Endothelial cell of umbilical vein (primary cell): ENCODE data around the gene GLYATL3. TPM values are rescaled to one million over a fixed set of nuclear protein-coding genes. Genes with fewer than 3 reads are reported as not detected.

Source experiments
- BruUV-seq: library from RNA; stranded (reverse); fragments of 400-500 nt; replicated peaks from 2 replicates; lab custom pipeline; 2021; lab: Mats Ljungman, UMichigan
- CTCF ChIA-PET: fragments of 300-600, 350-600 bp; sonication (Branson Sonifier 250); formaldehyde crosslinking; loops from one replicate; lab custom pipeline; 2021; ENCODE audit warnings: antibody characterized with exemption, inconsistent platforms; lab: Charles Lee
- POLR2A ChIA-PET: fragments of 300-600, 350-600 bp; sonication (Branson Sonifier 250); formaldehyde crosslinking; loops from one replicate; lab custom pipeline; 2021; ENCODE audit warnings: antibody characterized with exemption, inconsistent platforms; lab: Charles Lee
- DNase-seq: peaks from one replicate; pipeline ENCODE4 v3.0.0-alpha.2; 2011; ENCODE audit warnings: low read depth, low spot score
- FAIRE-seq: peaks from 2 replicates; lab custom pipeline; 2011; peaks lifted over from hg19 to GRCh38; lab: Jason Lieb, UNC
- H2AFZ ChIP-seq: 2 replicates; pipeline ENCODE4 v1.6.0; 2012; ENCODE audit warnings: low read depth, low read length, control low read depth, inconsistent platforms
- H3K27ac ChIP-seq: 2 replicates; pipeline ENCODE4 v1.5.1; 2011; ENCODE audit warnings: low read depth, mild to moderate bottlenecking, control low read depth, low read length, moderate library complexity; ENCODE audit not compliant: insufficient read depth
- H3K27me3 ChIP-seq, 2 experiments: 2 replicates each; pipeline versions ENCODE4 v1.6.0 to v1.6.1; 2011; ENCODE audit warnings: low read length in 2 of 2, mixed read lengths in 1 of 2; ENCODE audit not compliant: control insufficient read depth in 2 of 2, insufficient read depth in 2 of 2
- H3K36me3 ChIP-seq, 2 experiments: 2 replicates in 1 of 2; 3 replicates in 1 of 2; pipeline ENCODE4 v1.5.1; 2011; ENCODE audit warnings: low read length in 2 of 2, mild to moderate bottlenecking in 1 of 2, moderate library complexity in 1 of 2; ENCODE audit not compliant: control insufficient read depth in 2 of 2, insufficient read depth in 2 of 2; ENCODE audit errors: extremely low read depth in 1 of 2
- H3K4me1 ChIP-seq: 3 replicates; pipeline ENCODE4 v1.5.1; 2011; ENCODE audit warnings: mild to moderate bottlenecking, low read length; ENCODE audit not compliant: control insufficient read depth, insufficient read depth; ENCODE audit errors: extremely low read depth
- H3K4me2 ChIP-seq: 2 replicates; pipeline ENCODE4 v1.6.1; 2011; ENCODE audit warnings: low read length, control low read depth, mixed read lengths; ENCODE audit not compliant: insufficient read depth
- H3K4me3 ChIP-seq, 3 experiments: fragments of 200-600 bp in 1 of 3; sonication (generic), shearing (Covaris generic) in 1 of 3; replicated peaks in 1 of 3; 2 replicates each; pipeline ENCODE4 v1.5.1; 2011 to 2016; ENCODE audit warnings: control low read depth in 3 of 3, low read length in 3 of 3, mild to moderate bottlenecking in 2 of 3, inconsistent platforms in 1 of 3, low read depth in 1 of 3, moderate library complexity in 1 of 3; ENCODE audit not compliant: insufficient read depth in 1 of 3
- H3K79me2 ChIP-seq: 2 replicates; pipeline ENCODE4 v1.6.0; 2012; ENCODE audit warnings: low read length, inconsistent platforms; ENCODE audit not compliant: control insufficient read depth, insufficient read depth
- H3K9ac ChIP-seq: replicated peaks from 2 replicates; pipeline ENCODE3; 2011; ENCODE audit warnings: low read length, control low read depth; ENCODE audit not compliant: insufficient read depth; ENCODE audit errors: extremely low read depth
- H3K9me1 ChIP-seq: replicated peaks from 3 replicates; pipeline ENCODE4 v1.6.0; 2011; ENCODE audit warnings: mild to moderate bottlenecking, low read length; ENCODE audit not compliant: control insufficient read depth, insufficient read depth; ENCODE audit errors: extremely low read depth
- H3K9me3 ChIP-seq: replicated peaks from 2 replicates; pipeline ENCODE4 v1.5.1; 2012; ENCODE audit warnings: low read length, inconsistent platforms; ENCODE audit not compliant: control insufficient read depth, insufficient read depth
- H4K20me1 ChIP-seq: replicated peaks from 2 replicates; pipeline ENCODE3; 2011; ENCODE audit warnings: mild to moderate bottlenecking, low read length; ENCODE audit not compliant: control insufficient read depth, insufficient read depth; ENCODE audit errors: extremely low read depth
- EZH2 ChIP-seq: IDR thresholded peaks from 2 replicates; pipeline ENCODE4 v1.6.1; 2012; ENCODE audit warnings: borderline replicate concordance, low read depth, mild to moderate bottlenecking, moderate library complexity, low read length, inconsistent platforms; ENCODE audit not compliant: severe bottlenecking
- FOS ChIP-seq: IDR thresholded peaks from 2 replicates; pipeline ENCODE4 v1.6.1; 2011; ENCODE audit warnings: mild to moderate bottlenecking, low read length, moderate library complexity, borderline replicate concordance; ENCODE audit not compliant: insufficient read depth
- GATA2 ChIP-seq: IDR thresholded peaks from 2 replicates; pipeline ENCODE4 v1.7.0; 2011; ENCODE audit warnings: low read depth, mild to moderate bottlenecking, moderate library complexity, mixed read lengths, low read length; ENCODE audit not compliant: insufficient read length, insufficient read depth
- JUN ChIP-seq: IDR thresholded peaks from 2 replicates; pipeline ENCODE4 v1.6.1; 2011; ENCODE audit warnings: borderline replicate concordance, low read depth; ENCODE audit not compliant: insufficient read length, insufficient read depth
- MAX ChIP-seq: IDR thresholded peaks from 2 replicates; pipeline ENCODE4 v1.6.1; 2011; ENCODE audit not compliant: insufficient read depth, insufficient read length
- MYC ChIP-seq: IDR thresholded peaks from one replicate; pipeline ENCODE4 v1.6.1; 2011; ENCODE audit warnings: mild to moderate bottlenecking, low read depth, low read length
- POLR2A ChIP-seq: IDR thresholded peaks from 2 replicates; pipeline ENCODE4 v1.6.1; 2012; ENCODE audit warnings: low read depth, mild to moderate bottlenecking, control low read depth, low read length
- POLR2AphosphoS5 ChIP-seq: IDR thresholded peaks from 2 replicates; pipeline ENCODE4 v1.6.1; 2012; ENCODE audit warnings: low read depth, mild to moderate bottlenecking, control low read depth, low read length, moderate library complexity; ENCODE audit not compliant: insufficient read depth
- dilution Hi-C: fragments of 300-500 bp; cut with MboI; formaldehyde crosslinking; loops from one replicate; pipeline ENCODE4 v1.15.0; 2019; ENCODE audit warnings: low sequenced_read_pairs; ENCODE audit not compliant: extremely low pct_ligation_motif_present
- intact Hi-C: fragments of 100-400 bp; cut with micrococcal nuclease; formaldehyde crosslinking; loops from one replicate; pipeline ENCODE4 v1.10.0; 2022
- polyA plus RNA-seq, 4 experiments: library from polyadenylated mRNA; depleted of rRNA in 3 of 4; stranded (reverse) in 3 of 4; unstranded in 1 of 4; fragments of >200 nt; gene quantifications; 2 replicates each; pipeline versions ENCODE4 v1.2.1 to v1.2.3, GENCODE V29; 2011 to 2012; ENCODE audit warnings: missing spikeins in 1 of 4
- total RNA-seq: library from RNA; stranded (reverse); gene quantifications from 2 replicates; pipeline ENCODE4 v1.2.3, GENCODE V29; 2021
- TF ChIP-seq, protein P1 (sequence below), 2 donors: IDR thresholded peaks; 1 replicate in 1 of 2; 2 replicates in 1 of 2; pipeline ENCODE4 v1.5.1; 2011; ENCODE audit warnings: low read length in 2 of 2, mild to moderate bottlenecking in 2 of 2, moderate library complexity in 2 of 2, control low read depth in 1 of 2, inconsistent platforms in 1 of 2, low read depth in 1 of 2; ENCODE audit not compliant: insufficient read depth in 1 of 2; ENCODE audit errors: extremely low read depth in 1 of 2

Gene GLYATL3
- total and polyA plus RNA-seq, 2 donors (not counting 3 experiments of a cell fraction or from before 2014, with no cell fraction given), result not detected

DNA sequence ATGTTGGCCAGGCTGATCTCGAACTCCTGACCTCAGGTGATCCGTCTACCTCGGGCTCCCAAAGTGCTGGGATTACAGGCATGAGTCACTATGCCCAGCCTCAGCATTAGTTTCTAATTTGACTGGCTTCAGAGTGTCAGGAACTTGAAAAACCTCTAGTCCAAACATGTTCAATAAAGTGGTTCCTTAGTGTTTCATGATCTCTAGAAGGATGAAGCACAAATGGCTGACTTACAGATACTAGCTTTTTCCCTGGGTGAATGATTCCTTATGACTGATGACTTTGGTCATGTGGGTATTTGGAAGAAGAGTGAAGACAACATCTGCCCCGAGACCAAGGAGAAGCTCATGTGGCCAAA, 16.4 kb downstream of the GLYATL3 start:
- DNase-seq (no peak), FAIRE-seq (no peak)
- H3K4me3 ChIP-seq, result no peak overlapping the region
- no TSS peak for BruUV-seq
- no peak overlapping the region for H2AFZ ChIP-seq
- H3K36me3 ChIP-seq, result no peaks in the 10 kb centered on the region
- intact Hi-C loops, result no loop called here
- dilution Hi-C loops, result no loop called here
- no peak overlapping the region for H3K9ac ChIP-seq
- H3K79me2 ChIP-seq, result no peaks in the 10 kb centered on the region
- POLR2A ChIA-PET, result no interaction called here
- CTCF ChIA-PET, result interaction anchor here (1.1 to 3.6 kb wide), 2 partner anchors 16 kb away, joined by 4 to 22 read pairs; no protein-coding TSS in a partner anchor
- H3K9me1 ChIP-seq, result no peaks in the 10 kb centered on the region
- H3K9me3 ChIP-seq, result no peaks in the 10 kb centered on the region
- H4K20me1 ChIP-seq, result no peaks in the 10 kb centered on the region
- no peak for TF ChIP-seq POLR2AphosphoS5
- no peak for TF ChIP-seq MYC
- TF ChIP-seq FOS, result no peak
- TF ChIP-seq, protein P1, sequence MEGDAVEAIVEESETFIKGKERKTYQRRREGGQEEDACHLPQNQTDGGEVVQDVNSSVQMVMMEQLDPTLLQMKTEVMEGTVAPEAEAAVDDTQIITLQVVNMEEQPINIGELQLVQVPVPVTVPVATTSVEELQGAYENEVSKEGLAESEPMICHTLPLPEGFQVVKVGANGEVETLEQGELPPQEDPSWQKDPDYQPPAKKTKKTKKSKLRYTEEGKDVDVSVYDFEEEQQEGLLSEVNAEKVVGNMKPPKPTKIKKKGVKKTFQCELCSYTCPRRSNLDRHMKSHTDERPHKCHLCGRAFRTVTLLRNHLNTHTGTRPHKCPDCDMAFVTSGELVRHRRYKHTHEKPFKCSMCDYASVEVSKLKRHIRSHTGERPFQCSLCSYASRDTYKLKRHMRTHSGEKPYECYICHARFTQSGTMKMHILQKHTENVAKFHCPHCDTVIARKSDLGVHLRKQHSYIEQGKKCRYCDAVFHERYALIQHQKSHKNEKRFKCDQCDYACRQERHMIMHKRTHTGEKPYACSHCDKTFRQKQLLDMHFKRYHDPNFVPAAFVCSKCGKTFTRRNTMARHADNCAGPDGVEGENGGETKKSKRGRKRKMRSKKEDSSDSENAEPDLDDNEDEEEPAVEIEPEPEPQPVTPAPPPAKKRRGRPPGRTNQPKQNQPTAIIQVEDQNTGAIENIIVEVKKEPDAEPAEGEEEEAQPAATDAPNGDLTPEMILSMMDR (IDR thresholded peaks at IDR 0.05; ENCODE audit: extremely low read depth in 1 of 2, insufficient read depth in 1 of 2, low read depth in 1 of 2, low read length in 2 of 2), result no peak
- no peak for TF ChIP-seq EZH2
- no peak for TF ChIP-seq JUN
- TF ChIP-seq POLR2A, result no peak
- TF ChIP-seq GATA2, result no peak
- no peak for TF ChIP-seq MAX
- H3K27me3 ChIP-seq, result peaks cover 0 to 4% of the 10 kb centered on the region in 2 experiments
- H3K27ac ChIP-seq, result no peak overlapping the region
- H3K4me1 ChIP-seq, result no peaks in the 10 kb centered on the region
- H3K4me2 ChIP-seq, result no peak overlapping the region
